22Rv1 (cell line): ENCODE results near the gene AFG3L2.

Experiments used
- CTCF ChIP-seq: fragments of 450-650 bp; IDR thresholded peaks from 2 replicates; pipeline ENCODE4 v1.5.1; 2017; ENCODE audit warnings: mild to moderate bottlenecking
- ZFX ChIP-seq: fragments of 450-650 bp; IDR thresholded peaks from 2 replicates; pipeline ENCODE4 v1.6.1; 2017; ENCODE audit warnings: antibody characterized with exemption, borderline replicate concordance

- no peak for TF ChIP-seq CTCF
- no peak for TF ChIP-seq ZFX
Observed at GRCh38 chr18:12335503-12335902, 41.5 kb downstream of the AFG3L2 start.
